Measurements from ENCODE around the gene RELT.

Gene RELT

GRCh38 chr11:73379189-73379880 lies 3.1 kb downstream of the RELT start:
- DNase-seq, result no peak

- no peak for DNase-seq
Observed at GRCh38 chr11:73380331-73380730, 4.1 kb downstream of the RELT start.

GRCh38 chr11:73380897-73381410 lies 4.8 kb downstream of the RELT start:
- DNase-seq, result no peak

- no peak for DNase-seq
Observed at GRCh38 chr11:73381589-73381988, 5.4 kb downstream of the RELT start.

GRCh38 chr11:73382183-73382582 lies 6.0 kb downstream of the RELT start:
- DNase-seq, result no peak

- DNase-seq, result no peak
Observed at GRCh38 chr11:73382747-73383146, 6.5 kb downstream of the RELT start.

- DNase-seq, result no peak
Observed at GRCh38 chr11:73383249-73384124, 7.3 kb downstream of the RELT start.

- DNase-seq, result no peak
Observed at GRCh38 chr11:73384125-73384441, 7.9 kb downstream of the RELT start.

- no peak for DNase-seq
Observed at GRCh38 chr11:73384531-73384871, 8.3 kb downstream of the RELT start.

- no peak for DNase-seq
Observed at GRCh38 chr11:73384872-73385689, 8.9 kb downstream of the RELT start.

- no peak for DNase-seq
Observed at GRCh38 chr11:73386016-73386415, 9.8 kb downstream of the RELT start.

- DNase-seq, result no peak
Observed at GRCh38 chr11:73386546-73386945, 10.3 kb downstream of the RELT start.

- DNase-seq, result no peak
Observed at GRCh38 chr11:73387594-73388264, 11.5 kb downstream of the RELT start.

- DNase-seq, result peak; percentile 73
Observed at GRCh38 chr11:73388265-73389133, 12.3 kb downstream of the RELT start.

GRCh38 chr11:73389134-73389525 lies 12.9 kb downstream of the RELT start:
- peak; percentile 91 for DNase-seq

GRCh38 chr11:73389916-73390315 lies 13.7 kb downstream of the RELT start:
- DNase-seq, result no peak

GRCh38 chr11:73390601-73391565 lies 14.7 kb downstream of the RELT start:
- no peak for DNase-seq

- DNase-seq, result no peak
Observed at GRCh38 chr11:73391665-73392064, 15.5 kb downstream of the RELT start.

- peak; percentile 18 for DNase-seq
Observed at GRCh38 chr11:73392108-73393010, 16.2 kb downstream of the RELT start.

GRCh38 chr11:73393011-73393380 lies 16.8 kb downstream of the RELT start:
- peak; percentile 61 for DNase-seq
